Islet precursor cell (in vitro differentiated cells): ENCODE measurements around the gene FANCI.

Source experiments
- DNase-seq: peaks from one replicate; pipeline ENCODE4 v3.0.0-alpha.2; 2018

Gene FANCI

GRCh38 chr15:89363770-89364169 lies 120.0 kb downstream of the FANCI start:
- no peak for DNase-seq

DNA sequence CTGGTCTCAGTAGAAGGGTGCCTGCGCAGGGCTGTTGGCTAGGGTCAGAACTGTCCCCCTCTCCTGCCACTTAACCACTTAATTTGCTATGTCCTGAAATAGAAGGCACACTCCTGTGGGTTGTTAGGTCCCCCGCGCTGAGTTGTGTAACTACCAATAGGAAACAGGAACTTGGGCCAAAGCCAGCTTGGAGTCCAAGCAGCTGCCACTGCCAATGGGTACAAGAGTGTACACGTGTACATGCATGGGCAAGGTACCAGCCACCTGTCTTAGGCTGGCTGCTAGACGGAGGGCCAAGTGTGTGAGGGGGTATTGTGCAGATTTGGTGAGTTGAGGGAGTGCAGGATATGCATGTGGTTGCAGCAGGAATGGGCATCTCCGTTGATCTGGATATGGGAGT lies 120.6 kb downstream of the FANCI start:
- no peak for DNase-seq

- DNase-seq = no peak
Observed at GRCh38 chr15:89364741-89365450, 121.1 kb downstream of the FANCI start.

DNA sequence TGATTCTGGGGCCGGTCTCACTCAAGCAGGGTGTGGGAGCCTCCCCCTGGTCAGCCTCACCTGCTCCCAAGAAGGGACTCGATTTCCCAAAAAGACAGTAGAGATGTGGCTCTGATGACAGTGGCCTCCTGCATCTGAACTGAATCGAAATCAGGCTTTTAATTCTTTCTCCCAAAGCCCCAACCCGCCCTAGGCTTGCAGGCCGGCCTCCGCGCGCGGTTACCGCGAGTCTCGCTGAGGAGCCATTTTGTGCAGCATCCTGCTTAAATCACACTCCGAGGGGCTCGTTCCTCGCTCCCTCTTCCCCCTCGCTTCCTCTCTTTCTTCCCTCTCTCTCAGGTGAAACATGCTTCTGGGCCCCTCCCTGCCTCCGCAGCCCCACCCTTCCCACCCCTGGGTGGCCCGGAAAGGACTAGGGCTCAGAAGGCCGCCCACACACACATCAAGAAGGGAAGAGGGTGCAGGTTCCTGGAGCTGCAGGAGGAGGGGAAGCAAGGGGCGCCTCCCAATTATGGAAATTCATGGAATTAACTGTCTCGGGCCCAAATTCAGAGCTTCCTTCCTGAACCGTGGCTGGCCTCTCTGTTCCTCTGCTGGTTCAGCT lies 121.8 kb downstream of the FANCI start:
- no peak for DNase-seq
